Transverse colon (tissue), 4 donors: ENCODE results near the gene TUBB3.

Experiments used
- EP300 ChIP-seq: sonication (generic); formaldehyde crosslinking; IDR thresholded peaks from one replicate; pipeline ENCODE4 v1.6.1; 2017; ENCODE audit warnings: antibody characterized with exemption, low read depth
- POLR2A ChIP-seq: fragments of 450-650 bp; IDR thresholded peaks from one replicate; pipeline ENCODE4 v1.6.1; 2016; ENCODE audit warnings: antibody characterized with exemption, mild to moderate bottlenecking, moderate library complexity
- POLR2AphosphoS5 ChIP-seq, 3 donors: sonication (generic); formaldehyde crosslinking; IDR thresholded peaks; one replicate each; pipeline ENCODE4 v1.6.1; 2016; ENCODE audit warnings: antibody characterized with exemption in 3 of 3
- TF ChIP-seq, protein P1 (sequence below), 5 experiments: fragments of 200-600 bp in 3 of 5; fragments of 450-650 bp in 2 of 5; sonication (generic) in 3 of 5; IDR thresholded peaks; 1 replicate in 2 of 5; 2 replicates in 3 of 5; pipeline ENCODE4 v1.5.1; 2016 to 2017; ENCODE audit warnings: antibody characterized with exemption in 5 of 5, inconsistent platforms in 3 of 5, mild to moderate bottlenecking in 2 of 5, moderate library complexity in 1 of 5

DNA sequence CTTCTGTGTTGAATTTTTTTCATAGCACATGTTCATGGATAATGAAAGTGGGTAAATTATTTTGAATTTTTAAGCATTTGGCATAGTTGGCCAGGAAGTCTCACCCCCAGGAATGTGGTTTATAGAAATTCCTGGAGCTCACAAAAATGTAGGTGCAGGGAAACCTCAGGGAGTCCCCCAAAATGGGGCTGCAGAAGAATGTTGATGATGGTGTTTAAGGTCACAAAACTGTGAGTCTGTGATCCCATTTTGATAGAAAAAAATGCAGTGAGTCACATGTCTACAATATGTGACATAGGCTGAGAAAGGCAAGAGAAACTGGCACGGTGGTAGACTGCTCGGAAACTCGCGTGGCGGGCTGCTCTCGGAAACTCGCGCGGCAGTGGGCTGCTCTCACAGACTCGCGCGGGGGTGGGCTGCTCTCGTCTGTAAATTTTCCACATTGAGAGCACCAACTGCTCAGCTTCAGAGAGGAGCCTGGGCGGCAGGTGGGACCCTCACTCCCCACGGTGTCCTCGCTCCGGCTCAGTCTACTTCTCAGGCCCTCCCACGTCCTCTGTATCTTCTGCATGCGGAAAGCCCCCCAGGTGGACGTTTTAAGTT is 23.2 kb upstream of the TUBB3 start:
- TF ChIP-seq, protein P1, sequence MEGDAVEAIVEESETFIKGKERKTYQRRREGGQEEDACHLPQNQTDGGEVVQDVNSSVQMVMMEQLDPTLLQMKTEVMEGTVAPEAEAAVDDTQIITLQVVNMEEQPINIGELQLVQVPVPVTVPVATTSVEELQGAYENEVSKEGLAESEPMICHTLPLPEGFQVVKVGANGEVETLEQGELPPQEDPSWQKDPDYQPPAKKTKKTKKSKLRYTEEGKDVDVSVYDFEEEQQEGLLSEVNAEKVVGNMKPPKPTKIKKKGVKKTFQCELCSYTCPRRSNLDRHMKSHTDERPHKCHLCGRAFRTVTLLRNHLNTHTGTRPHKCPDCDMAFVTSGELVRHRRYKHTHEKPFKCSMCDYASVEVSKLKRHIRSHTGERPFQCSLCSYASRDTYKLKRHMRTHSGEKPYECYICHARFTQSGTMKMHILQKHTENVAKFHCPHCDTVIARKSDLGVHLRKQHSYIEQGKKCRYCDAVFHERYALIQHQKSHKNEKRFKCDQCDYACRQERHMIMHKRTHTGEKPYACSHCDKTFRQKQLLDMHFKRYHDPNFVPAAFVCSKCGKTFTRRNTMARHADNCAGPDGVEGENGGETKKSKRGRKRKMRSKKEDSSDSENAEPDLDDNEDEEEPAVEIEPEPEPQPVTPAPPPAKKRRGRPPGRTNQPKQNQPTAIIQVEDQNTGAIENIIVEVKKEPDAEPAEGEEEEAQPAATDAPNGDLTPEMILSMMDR (IDR thresholded peaks at IDR 0.05), result no peak
- no peak for TF ChIP-seq POLR2A
- no peak for TF ChIP-seq POLR2AphosphoS5 (IDR thresholded peaks at IDR 0.05)
- no peak for TF ChIP-seq EP300
